Measurements from ENCODE around the gene ZNF362.

ZNF362 gene

DNA sequence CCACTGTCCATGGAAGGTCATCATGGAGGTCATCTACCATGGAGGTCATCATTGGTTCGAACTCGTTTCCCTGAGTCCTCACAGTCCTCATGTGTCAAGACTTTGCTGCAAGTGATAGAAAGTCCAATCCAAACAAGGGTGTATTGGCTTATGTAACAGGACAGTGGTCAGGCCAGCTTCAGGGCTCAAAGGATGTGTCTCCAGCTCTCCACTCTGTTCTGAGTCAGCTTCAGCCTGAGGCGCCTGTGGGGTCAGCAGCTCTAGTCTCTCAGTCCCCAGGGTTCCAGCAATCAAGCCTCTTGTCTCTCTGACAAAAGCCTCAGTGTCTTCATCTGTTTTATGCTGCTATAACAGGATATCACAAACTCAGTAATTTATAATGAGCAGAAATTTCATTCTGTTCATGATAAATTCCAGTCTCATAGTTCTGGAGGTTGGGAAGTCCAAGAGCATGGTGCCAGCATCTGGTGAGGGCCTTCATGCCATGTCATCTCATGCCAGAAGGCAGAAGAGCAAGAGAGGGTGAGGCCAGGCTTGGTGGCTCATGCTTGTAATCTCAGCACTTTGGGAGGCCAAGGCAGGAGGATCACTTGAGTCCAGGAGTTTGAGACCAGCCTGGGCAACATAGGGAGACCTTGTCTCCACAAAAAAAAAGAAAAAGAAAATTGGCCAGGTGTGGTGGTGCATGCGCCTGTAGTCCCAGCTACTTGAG is 45.1 kb downstream of the ZNF362 start:
- DNase-seq, result no peak
- Histone ChIP-seq H3K36me3 (peaks cover 34% of the 10 kb centered on the region), H3K27me3 (ENCODE audit: insufficient read depth, low read depth, severe bottlenecking) (no peaks in the 10 kb centered on the region), H3K4me3 (ENCODE audit: low read depth, low read length) (no peak overlapping the region), H3K9me3 (ENCODE audit: severe bottlenecking) (no peaks in the 10 kb centered on the region), H3K27ac (no peak overlapping the region)
- TF ChIP-seq, protein P1, sequence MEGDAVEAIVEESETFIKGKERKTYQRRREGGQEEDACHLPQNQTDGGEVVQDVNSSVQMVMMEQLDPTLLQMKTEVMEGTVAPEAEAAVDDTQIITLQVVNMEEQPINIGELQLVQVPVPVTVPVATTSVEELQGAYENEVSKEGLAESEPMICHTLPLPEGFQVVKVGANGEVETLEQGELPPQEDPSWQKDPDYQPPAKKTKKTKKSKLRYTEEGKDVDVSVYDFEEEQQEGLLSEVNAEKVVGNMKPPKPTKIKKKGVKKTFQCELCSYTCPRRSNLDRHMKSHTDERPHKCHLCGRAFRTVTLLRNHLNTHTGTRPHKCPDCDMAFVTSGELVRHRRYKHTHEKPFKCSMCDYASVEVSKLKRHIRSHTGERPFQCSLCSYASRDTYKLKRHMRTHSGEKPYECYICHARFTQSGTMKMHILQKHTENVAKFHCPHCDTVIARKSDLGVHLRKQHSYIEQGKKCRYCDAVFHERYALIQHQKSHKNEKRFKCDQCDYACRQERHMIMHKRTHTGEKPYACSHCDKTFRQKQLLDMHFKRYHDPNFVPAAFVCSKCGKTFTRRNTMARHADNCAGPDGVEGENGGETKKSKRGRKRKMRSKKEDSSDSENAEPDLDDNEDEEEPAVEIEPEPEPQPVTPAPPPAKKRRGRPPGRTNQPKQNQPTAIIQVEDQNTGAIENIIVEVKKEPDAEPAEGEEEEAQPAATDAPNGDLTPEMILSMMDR (IDR thresholded peaks at IDR 0.05; ENCODE audit: low read depth, low read length), result no peak

DNA sequence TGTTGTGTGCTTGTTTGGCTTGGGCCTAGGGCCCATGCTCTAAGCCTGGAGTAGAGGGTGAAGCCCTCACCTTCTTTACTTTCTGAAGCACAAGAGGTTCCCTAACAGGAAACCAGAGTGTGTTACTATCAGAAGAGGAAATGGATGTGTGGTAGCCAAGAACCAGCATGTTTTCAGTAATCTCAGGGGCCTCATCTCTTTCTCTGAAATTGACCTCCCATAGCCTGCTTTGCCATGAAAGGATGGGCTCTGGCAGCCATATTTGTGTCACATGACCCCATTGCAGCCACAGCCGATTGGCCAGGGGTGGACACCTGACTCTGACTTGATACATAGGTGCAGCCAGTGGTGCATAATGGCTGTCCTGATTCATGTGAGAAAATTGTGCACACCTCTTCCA is 46.0 kb downstream of the ZNF362 start:
- DNase-seq, result no peak
- Histone ChIP-seq H3K4me3 (ENCODE audit: low read depth, low read length) (no peak overlapping the region), H3K27me3 (ENCODE audit: insufficient read depth, low read depth, severe bottlenecking) (no peaks in the 10 kb centered on the region), H3K36me3 (peaks cover 29% of the 10 kb centered on the region), H3K9me3 (ENCODE audit: severe bottlenecking) (no peaks in the 10 kb centered on the region), H3K27ac (no peak overlapping the region)
- TF ChIP-seq, protein P1 (IDR thresholded peaks at IDR 0.05; ENCODE audit: low read depth, low read length), result no peak

DNA sequence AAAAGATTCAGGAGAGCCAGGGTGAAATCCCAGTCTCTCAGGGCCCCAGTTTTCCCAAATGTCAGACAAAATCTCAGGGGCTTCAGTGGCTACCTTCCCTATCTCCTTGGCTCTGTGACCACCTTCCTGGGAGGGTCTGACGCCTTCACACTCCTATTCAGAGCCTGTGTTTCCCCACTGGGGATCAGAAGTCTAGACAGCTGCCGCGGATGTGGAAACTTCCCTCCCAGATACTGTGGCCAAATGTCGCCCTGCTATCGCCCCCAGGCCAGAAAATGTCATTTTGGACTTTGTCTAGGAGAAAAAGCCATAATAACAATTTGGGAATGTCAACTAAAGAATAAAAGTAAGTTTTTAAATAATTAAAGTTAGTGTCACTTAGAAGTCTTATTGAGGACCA is 48.7 kb downstream of the ZNF362 start:
- Histone ChIP-seq H3K4me3 (ENCODE audit: low read depth, low read length) (no peak overlapping the region), H3K9me3 (ENCODE audit: severe bottlenecking) (peaks cover 3% of the 10 kb centered on the region), H3K27ac (no peak overlapping the region), H3K36me3 (peaks cover 8% of the 10 kb centered on the region), H3K27me3 (ENCODE audit: insufficient read depth, low read depth, severe bottlenecking) (no peaks in the 10 kb centered on the region)
- no peak for DNase-seq
- TF ChIP-seq, protein P1 (IDR thresholded peaks at IDR 0.05; ENCODE audit: low read depth, low read length), result no peak

DNA sequence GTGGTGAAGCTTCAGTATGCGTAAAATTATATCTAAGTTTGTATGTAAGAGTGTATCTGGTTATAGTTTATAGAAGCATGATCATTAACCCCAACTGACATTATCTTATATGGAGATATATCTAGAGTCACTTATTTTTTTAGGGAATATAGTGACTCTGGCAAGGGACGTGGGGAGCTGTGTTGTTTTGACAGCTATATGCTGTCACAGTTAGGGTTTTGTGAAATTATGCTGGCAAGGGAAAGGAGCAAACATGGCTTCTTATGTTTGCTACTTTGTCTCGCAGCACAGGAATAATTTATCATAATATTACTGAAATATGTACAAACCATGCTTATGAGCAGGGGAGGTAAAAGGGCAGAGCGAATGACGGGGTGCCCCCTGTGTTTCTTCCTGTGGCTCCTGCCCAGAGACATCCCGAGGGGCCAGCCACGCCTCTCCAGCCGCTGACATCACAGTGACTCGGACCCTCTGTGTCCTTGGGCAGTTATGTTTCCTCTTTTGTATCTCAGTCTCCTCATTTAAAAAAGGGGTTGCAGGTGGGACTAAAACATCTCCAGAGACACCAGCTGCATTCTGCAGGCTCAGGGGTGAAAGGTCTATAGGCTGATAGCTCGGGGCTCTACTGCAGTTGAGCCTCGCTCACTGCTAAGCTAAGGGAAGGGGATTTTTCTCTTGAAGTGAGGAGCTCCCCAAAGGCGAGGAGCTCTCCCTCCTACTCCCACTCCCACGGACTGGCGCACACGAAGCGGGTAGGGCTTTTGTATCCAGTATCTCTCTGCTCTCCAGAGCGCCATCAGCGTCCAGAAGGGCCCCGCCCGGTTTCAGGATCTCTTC is 49.7 kb downstream of the ZNF362 start:
- H3K4me3 ChIP-seq (ENCODE audit: low read depth, low read length), result no peak overlapping the region
- peaks cover 4% of the 10 kb centered on the region for H3K9me3 ChIP-seq (ENCODE audit: severe bottlenecking)
- DNase-seq, result no peak
- H3K36me3 ChIP-seq, result peaks cover 5% of the 10 kb centered on the region
- H3K27me3 ChIP-seq (ENCODE audit: insufficient read depth, low read depth, severe bottlenecking), result no peaks in the 10 kb centered on the region
- TF ChIP-seq, protein P1 (IDR thresholded peaks at IDR 0.05; ENCODE audit: low read depth, low read length), result no peak
- H3K27ac ChIP-seq, result no peak overlapping the region

DNA sequence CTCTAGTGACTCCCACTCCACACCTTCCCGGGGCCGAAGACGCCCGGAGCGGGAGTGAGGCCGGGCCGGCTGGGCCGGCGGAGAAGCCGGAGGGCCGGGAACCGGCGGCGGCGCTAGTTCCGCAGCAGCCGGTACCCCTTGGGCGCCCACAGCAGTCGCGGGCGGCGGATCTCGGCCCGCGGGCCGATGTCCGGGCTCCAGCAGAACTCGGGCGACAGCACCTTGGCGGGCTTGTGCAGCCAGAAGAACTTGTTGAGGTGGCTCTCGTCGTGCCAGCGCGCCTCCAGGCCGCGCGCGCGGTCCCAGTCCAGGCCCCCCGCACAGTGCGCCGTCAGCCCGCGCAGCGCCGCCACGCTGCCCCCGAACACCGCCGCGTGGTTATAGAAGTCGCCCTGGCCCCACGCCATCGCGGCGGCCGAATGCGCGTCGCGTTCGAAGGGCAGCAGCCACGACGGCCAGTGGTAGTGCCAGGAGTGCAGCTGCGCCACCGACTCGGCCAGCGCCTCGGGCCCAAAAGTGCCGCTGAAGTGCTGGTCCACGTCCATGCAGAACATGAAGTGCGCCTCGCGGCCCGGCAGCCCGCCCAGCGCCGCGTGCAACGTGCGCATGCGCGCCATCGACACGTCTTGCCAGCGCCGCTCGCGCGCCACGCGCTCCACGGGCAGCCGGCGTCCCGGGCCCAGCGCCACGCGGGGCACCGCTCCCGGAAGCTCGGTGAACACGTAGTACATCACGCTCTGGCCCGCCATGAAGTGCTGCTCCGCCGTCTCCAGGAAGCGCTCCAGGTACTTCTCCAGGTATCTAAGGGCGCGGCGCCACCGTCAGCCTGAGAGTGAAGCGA is 50.6 kb downstream of the ZNF362 start:
- no peaks in the 10 kb centered on the region for H3K36me3 ChIP-seq
- no peak for DNase-seq
- TF ChIP-seq, protein P1 (IDR thresholded peaks at IDR 0.05; ENCODE audit: low read depth, low read length), result no peak
- H3K27me3 ChIP-seq (ENCODE audit: insufficient read depth, low read depth, severe bottlenecking), result no peaks in the 10 kb centered on the region
- H3K9me3 ChIP-seq (ENCODE audit: severe bottlenecking), result peaks cover 4% of the 10 kb centered on the region
- no peak overlapping the region for H3K27ac ChIP-seq
- no peak overlapping the region for H3K4me3 ChIP-seq (ENCODE audit: low read depth, low read length)
